Measurements from ENCODE around the gene FOXP3.
A peak's percentile ranks its signal among the peaks of the same experiment; 100 is the strongest.

The FOXP3 gene

GRCh38 chrX:49276207-49276606, 11.7 kb upstream of the FOXP3 start:
- no peak for DNase-seq (ENCODE audit: low read depth, low spot score)

- DNase-seq (ENCODE audit: low read depth, low spot score) = no peak
Observed at GRCh38 chrX:49273181-49273727, 8.7 kb upstream of the FOXP3 start.

GRCh38 chrX:49272421-49272820, 7.9 kb upstream of the FOXP3 start:
- no peak for DNase-seq (ENCODE audit: low read depth, low spot score)

- DNase-seq (ENCODE audit: low read depth, low spot score) = no peak
Observed at GRCh38 chrX:49271341-49271740, 6.8 kb upstream of the FOXP3 start.

- no peak for DNase-seq (ENCODE audit: low read depth, low spot score)
Observed at GRCh38 chrX:49270249-49270921, 5.9 kb upstream of the FOXP3 start.

GRCh38 chrX:49269767-49270248, 5.3 kb upstream of the FOXP3 start, which contains the start of gene PPP1R3F:
TSS of gene PPP1R3F (plus strand) at chrX:49269793. CDS start at chrX:49269870, 77 bp downstream.
- no peak for DNase-seq (ENCODE audit: low read depth, low spot score)

- DNase-seq (ENCODE audit: low read depth, low spot score) = peak; percentile 95
Observed at GRCh38 chrX:49269010-49269766, 4.7 kb upstream of the FOXP3 start.

- DNase-seq (ENCODE audit: low read depth, low spot score) = no peak
Observed at GRCh38 chrX:49268702-49269009, 4.1 kb upstream of the FOXP3 start.

- DNase-seq (ENCODE audit: low read depth, low spot score) = no peak
Observed at GRCh38 chrX:49266523-49267445, 2.3 kb upstream of the FOXP3 start.

- no peak for DNase-seq (ENCODE audit: low read depth, low spot score)
Observed at GRCh38 chrX:49263631-49264030, 879 bp downstream of the FOXP3 start.

GRCh38 chrX:49262603-49263002, 1.9 kb downstream of the FOXP3 start:
- no peak for DNase-seq (ENCODE audit: low read depth, low spot score)

- DNase-seq (ENCODE audit: low read depth, low spot score) = no peak
Observed at GRCh38 chrX:49260221-49260985, 4.1 kb downstream of the FOXP3 start.

GRCh38 chrX:49258749-49259124, 5.8 kb downstream of the FOXP3 start:
- no peak for DNase-seq (ENCODE audit: low read depth, low spot score)

- DNase-seq (ENCODE audit: low read depth, low spot score) = no peak
Observed at GRCh38 chrX:49257846-49258748, 6.4 kb downstream of the FOXP3 start.

- no peak for DNase-seq (ENCODE audit: low read depth, low spot score)
Observed at GRCh38 chrX:49257074-49257790, 7.3 kb downstream of the FOXP3 start.

GRCh38 chrX:49256268-49256995, 8.1 kb downstream of the FOXP3 start:
- no peak for DNase-seq (ENCODE audit: low read depth, low spot score)

GRCh38 chrX:49254639-49255038, 9.9 kb downstream of the FOXP3 start:
- DNase-seq (ENCODE audit: low read depth, low spot score) = no peak

GRCh38 chrX:49251325-49251724, 13.2 kb downstream of the FOXP3 start:
- DNase-seq (ENCODE audit: low read depth, low spot score) = no peak

GRCh38 chrX:49250578-49250977, 13.9 kb downstream of the FOXP3 start:
- no peak for DNase-seq (ENCODE audit: low read depth, low spot score)

All from brain pericyte (primary cell).